GM12878 (cell line): Measurements from ENCODE around the gene WNT7A.

Experiments
- GABPA ChIP-seq: IDR thresholded peaks from 2 replicates; pipeline ENCODE4 v1.6.1; 2014; ENCODE audit warnings: antibody characterized with exemption, low read depth, mild to moderate bottlenecking, inconsistent platforms
- JUND ChIP-seq: IDR thresholded peaks from 2 replicates; pipeline ENCODE4 v1.6.1; 2012; ENCODE audit warnings: low read depth, mild to moderate bottlenecking, low read length, improper control_type of control experiment, moderate library complexity
- MTA2 ChIP-seq: fragments of 450-650 bp; IDR thresholded peaks from 2 replicates; pipeline ENCODE4 v1.6.1; 2016; ENCODE audit warnings: low read depth, mild to moderate bottlenecking, moderate library complexity
- POLR2A ChIP-seq: IDR thresholded peaks from 2 replicates; pipeline ENCODE4 v1.6.1; 2011; ENCODE audit warnings: low read depth, mild to moderate bottlenecking, low read length
- ZNF274 ChIP-seq: IDR thresholded peaks from one replicate; pipeline ENCODE4 v1.8.0; 2011; ENCODE audit not compliant: insufficient read length, insufficient read depth
- TF ChIP-seq, protein P1 (sequence below), 3 experiments: IDR thresholded peaks in 2 of 3; conservative IDR thresholded peaks in 1 of 3; 2 replicates each; pipeline ENCODE4 v1.5.1; 2011; ENCODE audit warnings: low read depth in 3 of 3, low read length in 3 of 3, mild to moderate bottlenecking in 3 of 3, control low read depth in 2 of 3, moderate library complexity in 2 of 3, inconsistent platforms in 1 of 3, mixed read lengths in 1 of 3; ENCODE audit not compliant: control insufficient read depth in 2 of 3, insufficient read depth in 1 of 3; ENCODE audit errors: extremely low read depth in 1 of 3
- TF ChIP-seq, protein P2 (sequence below): IDR thresholded peaks from 2 replicates; pipeline ENCODE4 v1.6.1; 2012; ENCODE audit warnings: low read length, inconsistent platforms
- TF ChIP-seq, protein P3 (sequence below): fragments of 450-650 bp; IDR thresholded peaks from 2 replicates; pipeline ENCODE4 v1.6.1; 2016; ENCODE audit warnings: mild to moderate bottlenecking
- TF ChIP-seq, protein P4 (sequence below): IDR thresholded peaks from 2 replicates; pipeline ENCODE4 v1.6.1; 2011; ENCODE audit warnings: low read depth, low read length, improper control_type of control experiment, borderline replicate concordance
- TF ChIP-seq, protein P5 (sequence below): IDR thresholded peaks from 2 replicates; pipeline ENCODE4 v1.6.1; 2011; ENCODE audit warnings: low read depth, mild to moderate bottlenecking, low read length, moderate library complexity, borderline replicate concordance; ENCODE audit errors: extremely low read depth

DNA sequence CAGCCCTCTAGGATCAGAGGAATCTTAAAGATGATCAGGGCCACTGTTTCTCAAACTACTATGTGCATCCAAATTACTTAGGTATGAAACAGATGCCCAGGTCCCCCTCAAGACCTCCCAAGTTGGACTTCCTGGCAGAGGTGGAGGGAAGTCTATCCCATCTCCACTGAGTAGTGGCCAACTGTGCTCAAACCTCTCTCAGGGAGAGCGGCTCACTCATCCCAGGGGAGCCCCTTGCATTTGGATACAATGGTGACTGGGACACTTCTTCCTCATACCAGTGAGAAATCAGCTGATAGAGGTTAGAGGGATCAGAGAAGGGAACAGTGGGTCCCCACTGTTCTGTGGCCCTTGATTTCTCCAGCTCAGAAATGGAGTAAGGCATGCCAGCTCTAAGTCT, 8.7 kb upstream of the WNT7A start:
- no peak for TF ChIP-seq POLR2A
- TF ChIP-seq, protein P1, sequence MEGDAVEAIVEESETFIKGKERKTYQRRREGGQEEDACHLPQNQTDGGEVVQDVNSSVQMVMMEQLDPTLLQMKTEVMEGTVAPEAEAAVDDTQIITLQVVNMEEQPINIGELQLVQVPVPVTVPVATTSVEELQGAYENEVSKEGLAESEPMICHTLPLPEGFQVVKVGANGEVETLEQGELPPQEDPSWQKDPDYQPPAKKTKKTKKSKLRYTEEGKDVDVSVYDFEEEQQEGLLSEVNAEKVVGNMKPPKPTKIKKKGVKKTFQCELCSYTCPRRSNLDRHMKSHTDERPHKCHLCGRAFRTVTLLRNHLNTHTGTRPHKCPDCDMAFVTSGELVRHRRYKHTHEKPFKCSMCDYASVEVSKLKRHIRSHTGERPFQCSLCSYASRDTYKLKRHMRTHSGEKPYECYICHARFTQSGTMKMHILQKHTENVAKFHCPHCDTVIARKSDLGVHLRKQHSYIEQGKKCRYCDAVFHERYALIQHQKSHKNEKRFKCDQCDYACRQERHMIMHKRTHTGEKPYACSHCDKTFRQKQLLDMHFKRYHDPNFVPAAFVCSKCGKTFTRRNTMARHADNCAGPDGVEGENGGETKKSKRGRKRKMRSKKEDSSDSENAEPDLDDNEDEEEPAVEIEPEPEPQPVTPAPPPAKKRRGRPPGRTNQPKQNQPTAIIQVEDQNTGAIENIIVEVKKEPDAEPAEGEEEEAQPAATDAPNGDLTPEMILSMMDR (IDR thresholded peaks at IDR 0.05 in 2 of 3, conservative IDR thresholded peaks at IDR 0.05 in 1 of 3; ENCODE audit: control insufficient read depth in 2 of 3, extremely low read depth in 1 of 3, insufficient read depth in 1 of 3, low read depth in 3 of 3, low read length in 3 of 3) = no peak
- TF ChIP-seq GABPA = no peak
- TF ChIP-seq, protein P2, sequence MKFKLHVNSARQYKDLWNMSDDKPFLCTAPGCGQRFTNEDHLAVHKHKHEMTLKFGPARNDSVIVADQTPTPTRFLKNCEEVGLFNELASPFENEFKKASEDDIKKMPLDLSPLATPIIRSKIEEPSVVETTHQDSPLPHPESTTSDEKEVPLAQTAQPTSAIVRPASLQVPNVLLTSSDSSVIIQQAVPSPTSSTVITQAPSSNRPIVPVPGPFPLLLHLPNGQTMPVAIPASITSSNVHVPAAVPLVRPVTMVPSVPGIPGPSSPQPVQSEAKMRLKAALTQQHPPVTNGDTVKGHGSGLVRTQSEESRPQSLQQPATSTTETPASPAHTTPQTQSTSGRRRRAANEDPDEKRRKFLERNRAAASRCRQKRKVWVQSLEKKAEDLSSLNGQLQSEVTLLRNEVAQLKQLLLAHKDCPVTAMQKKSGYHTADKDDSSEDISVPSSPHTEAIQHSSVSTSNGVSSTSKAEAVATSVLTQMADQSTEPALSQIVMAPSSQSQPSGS = no peak
- TF ChIP-seq, protein P3, sequence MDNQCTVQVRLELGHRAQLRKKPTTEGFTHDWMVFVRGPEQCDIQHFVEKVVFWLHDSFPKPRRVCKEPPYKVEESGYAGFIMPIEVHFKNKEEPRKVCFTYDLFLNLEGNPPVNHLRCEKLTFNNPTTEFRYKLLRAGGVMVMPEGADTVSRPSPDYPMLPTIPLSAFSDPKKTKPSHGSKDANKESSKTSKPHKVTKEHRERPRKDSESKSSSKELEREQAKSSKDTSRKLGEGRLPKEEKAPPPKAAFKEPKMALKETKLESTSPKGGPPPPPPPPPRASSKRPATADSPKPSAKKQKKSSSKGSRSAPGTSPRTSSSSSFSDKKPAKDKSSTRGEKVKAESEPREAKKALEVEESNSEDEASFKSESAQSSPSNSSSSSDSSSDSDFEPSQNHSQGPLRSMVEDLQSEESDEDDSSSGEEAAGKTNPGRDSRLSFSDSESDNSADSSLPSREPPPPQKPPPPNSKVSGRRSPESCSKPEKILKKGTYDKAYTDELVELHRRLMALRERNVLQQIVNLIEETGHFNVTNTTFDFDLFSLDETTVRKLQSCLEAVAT = no peak
- TF ChIP-seq MTA2 = no peak
- TF ChIP-seq ZNF274 = no peak
- TF ChIP-seq, protein P4, sequence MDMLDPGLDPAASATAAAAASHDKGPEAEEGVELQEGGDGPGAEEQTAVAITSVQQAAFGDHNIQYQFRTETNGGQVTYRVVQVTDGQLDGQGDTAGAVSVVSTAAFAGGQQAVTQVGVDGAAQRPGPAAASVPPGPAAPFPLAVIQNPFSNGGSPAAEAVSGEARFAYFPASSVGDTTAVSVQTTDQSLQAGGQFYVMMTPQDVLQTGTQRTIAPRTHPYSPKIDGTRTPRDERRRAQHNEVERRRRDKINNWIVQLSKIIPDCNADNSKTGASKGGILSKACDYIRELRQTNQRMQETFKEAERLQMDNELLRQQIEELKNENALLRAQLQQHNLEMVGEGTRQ = no peak
- TF ChIP-seq, protein P5, sequence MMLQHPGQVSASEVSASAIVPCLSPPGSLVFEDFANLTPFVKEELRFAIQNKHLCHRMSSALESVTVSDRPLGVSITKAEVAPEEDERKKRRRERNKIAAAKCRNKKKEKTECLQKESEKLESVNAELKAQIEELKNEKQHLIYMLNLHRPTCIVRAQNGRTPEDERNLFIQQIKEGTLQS = no peak
- no peak for TF ChIP-seq JUND
